Neural cell (in vitro differentiated cells): Measurements from ENCODE around the gene FAP. TPM values are rescaled to one million over a fixed set of nuclear protein-coding genes. Genes with fewer than 3 reads are reported as not detected.

ENCODE experiments used
- H2AFZ ChIP-seq: fragments of 200-600, 300-800 bp; sonication (generic), shearing (Covaris generic); 2 replicates; pipeline ENCODE4 v1.6.0; 2014; ENCODE audit warnings: low read depth, mild to moderate bottlenecking, antibody characterized with exemption, low read length, moderate library complexity
- H3F3A ChIP-seq: fragments of 200-600 bp; shearing (Covaris generic); 2 replicates; pipeline ENCODE4 v1.6.1; 2016; ENCODE audit warnings: mild to moderate bottlenecking, moderate library complexity, mixed read lengths, antibody characterized with exemption, low read length; ENCODE audit not compliant: insufficient read depth, poor library complexity, severe bottlenecking
- H3K27ac ChIP-seq: fragments of 200-600, 300-800 bp; sonication (generic), shearing (Covaris generic); 2 replicates; pipeline ENCODE4 v1.5.1; 2014; ENCODE audit warnings: mild to moderate bottlenecking, low read length, moderate library complexity
- H3K27me3 ChIP-seq: fragments of 300-800, 200-600 bp; sonication (generic), shearing (Covaris generic); 2 replicates; pipeline ENCODE4 v1.6.0; 2014; ENCODE audit warnings: mild to moderate bottlenecking, low read depth, low read length, moderate library complexity; ENCODE audit not compliant: insufficient read depth
- H3K36me3 ChIP-seq: fragments of 300-800, 200-600 bp; sonication (generic), shearing (Covaris generic); 2 replicates; pipeline ENCODE4 v1.5.1; 2014; ENCODE audit warnings: mild to moderate bottlenecking, antibody characterized with exemption, low read length, moderate library complexity; ENCODE audit not compliant: insufficient read depth
- H3K4me2 ChIP-seq: fragments of 300-800, 200-600 bp; sonication (generic), shearing (Covaris generic); 2 replicates; pipeline ENCODE4 v1.6.0; 2014; ENCODE audit warnings: mild to moderate bottlenecking, low read length
- H3K4me3 ChIP-seq: fragments of 300-800, 200-600 bp; sonication (generic), shearing (Covaris generic); 2 replicates; pipeline ENCODE4 v1.5.1; 2014; ENCODE audit warnings: mild to moderate bottlenecking, low read length, moderate library complexity
- H3K79me2 ChIP-seq: fragments of 200-600 bp; shearing (Covaris generic); replicated peaks from 2 replicates; pipeline ENCODE4 v1.6.0; 2014; ENCODE audit warnings: mild to moderate bottlenecking, low read length, moderate library complexity; ENCODE audit not compliant: insufficient read depth
- H3K9ac ChIP-seq: fragments of 300-800, 200-600 bp; sonication (generic), shearing (Covaris generic); 2 replicates; pipeline ENCODE4 v1.6.1; 2016; ENCODE audit warnings: mild to moderate bottlenecking, low read length, mixed read lengths
- H3K9me2 ChIP-seq: fragments of 200-600 bp; shearing (Covaris generic); 2 replicates; pipeline ENCODE4 v1.6.1; 2016; ENCODE audit warnings: mild to moderate bottlenecking, low read length, mixed read lengths; ENCODE audit not compliant: insufficient read depth
- H3K9me3 ChIP-seq: fragments of 200-600, 300-800 bp; sonication (generic), shearing (Covaris generic); 2 replicates; pipeline ENCODE4 v1.6.1; 2016; ENCODE audit warnings: mild to moderate bottlenecking, mixed run types, low read length, moderate library complexity, mixed read lengths
- H4K20me1 ChIP-seq: fragments of 200-600 bp; shearing (Covaris generic); 2 replicates; pipeline ENCODE4 v1.6.1; 2016; ENCODE audit warnings: mild to moderate bottlenecking, mixed run types; ENCODE audit not compliant: insufficient read depth
- CTCF ChIP-seq: fragments of 450-650 bp; IDR thresholded peaks from 2 replicates; pipeline ENCODE4 v1.5.1; 2014; ENCODE audit warnings: antibody characterized with exemption, mild to moderate bottlenecking, moderate library complexity; ENCODE audit not compliant: poor library complexity, severe bottlenecking
- EP300 ChIP-seq: fragments of 450-650 bp; conservative IDR thresholded peaks from 2 replicates; pipeline ENCODE4 v1.6.1; 2014; ENCODE audit warnings: antibody characterized with exemption, mild to moderate bottlenecking, moderate library complexity; ENCODE audit not compliant: poor library complexity, severe bottlenecking
- EZH2 ChIP-seq: fragments of 200-600, 300-800 bp; shearing (Covaris generic), sonication (generic); IDR thresholded peaks from 2 replicates; pipeline ENCODE4 v1.6.1; 2014; ENCODE audit warnings: antibody characterized with exemption, low read length, borderline replicate concordance, mild to moderate bottlenecking; ENCODE audit not compliant: insufficient read depth, poor library complexity, severe bottlenecking
- MXI1 ChIP-seq: fragments of 450-650 bp; conservative IDR thresholded peaks from 2 replicates; pipeline ENCODE4 v1.6.1; 2014; ENCODE audit warnings: antibody characterized with exemption, mild to moderate bottlenecking; ENCODE audit not compliant: poor library complexity, severe bottlenecking
- POLR2AphosphoS5 ChIP-seq: IDR thresholded peaks from 2 replicates; pipeline ENCODE4 v1.6.1; 2012
- RAD21 ChIP-seq: fragments of 450-650 bp; conservative IDR thresholded peaks from 2 replicates; pipeline ENCODE4 v1.6.1; 2014; ENCODE audit warnings: antibody characterized with exemption, mild to moderate bottlenecking, moderate library complexity
- REST ChIP-seq: IDR thresholded peaks from 2 replicates; pipeline ENCODE4 v1.6.1; 2012; ENCODE audit warnings: borderline replicate concordance
- SMC3 ChIP-seq: fragments of 450-650 bp; conservative IDR thresholded peaks from 2 replicates; pipeline ENCODE4 v1.6.1; 2014; ENCODE audit warnings: antibody characterized with exemption, mild to moderate bottlenecking, moderate library complexity; ENCODE audit not compliant: poor library complexity
- TAF1 ChIP-seq: IDR thresholded peaks from 2 replicates; pipeline ENCODE4 v1.6.1; 2012; ENCODE audit warnings: low read depth
- polyA plus RNA-seq: library from polyadenylated mRNA; depleted of rRNA; stranded (reverse); fragments of >200 nt; gene quantifications from 2 replicates; pipeline ENCODE4 v1.2.3, GENCODE V29; 2014

FAP gene
- polyA plus RNA-seq, 1 donor from 2014 or later: 0.16 TPM

GRCh38 chr2:162200636-162201035 lies 42.6 kb downstream of the FAP start (continued):
- TF ChIP-seq CTCF: no peak

GRCh38 chr2:162199913-162200312 lies 43.3 kb downstream of the FAP start:
- no peak for TF ChIP-seq EP300
- TF ChIP-seq RAD21: no peak
- TF ChIP-seq POLR2AphosphoS5: no peak
- TF ChIP-seq REST: no peak
- TF ChIP-seq SMC3: no peak
- no peak for TF ChIP-seq EZH2
- no peak for TF ChIP-seq CTCF
- TF ChIP-seq TAF1: no peak
- H3K9me3 ChIP-seq: no peaks in the 10 kb centered on the region
- H3K4me3 ChIP-seq: no peak overlapping the region
- H3K9ac ChIP-seq: no peak overlapping the region
- H2AFZ ChIP-seq: no peak overlapping the region
- no peaks in the 10 kb centered on the region for H3K36me3 ChIP-seq
- H3K27me3 ChIP-seq: no peaks in the 10 kb centered on the region
- H3K4me2 ChIP-seq: no peak overlapping the region
- H3K79me2 ChIP-seq: no peaks in the 10 kb centered on the region
- no peaks in the 10 kb centered on the region for H3F3A ChIP-seq
- H3K9me2 ChIP-seq: no peaks in the 10 kb centered on the region
- no peak overlapping the region for H3K27ac ChIP-seq
- H4K20me1 ChIP-seq: no peaks in the 10 kb centered on the region

DNA sequence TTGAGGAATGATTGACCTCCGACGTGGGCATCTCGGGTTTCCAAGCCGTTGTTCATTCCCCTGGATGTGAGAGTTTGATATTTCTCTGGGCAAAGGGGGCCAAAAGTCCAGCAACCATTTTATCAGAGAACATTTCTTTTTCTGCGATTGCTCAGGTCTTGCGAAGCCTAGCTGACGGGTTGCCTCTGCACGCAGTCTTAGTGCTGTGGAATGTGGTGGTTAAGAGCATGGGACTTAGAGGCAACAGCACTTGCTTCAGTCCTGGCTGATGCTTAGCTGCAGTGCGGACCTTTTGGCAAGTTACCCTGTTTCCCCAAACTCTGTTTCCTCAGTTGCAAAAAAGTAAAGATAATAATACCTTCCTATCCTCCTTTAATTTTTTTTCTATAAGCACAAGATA lies 45.0 kb downstream of the FAP start:
- no peak overlapping the region for H3K27ac ChIP-seq

More for the DNA sequence above, 45.0 kb downstream of the FAP start:
- H2AFZ ChIP-seq: no peak overlapping the region
- no peak overlapping the region for H3K4me2 ChIP-seq
- H4K20me1 ChIP-seq: no peaks in the 10 kb centered on the region
- H3K9me2 ChIP-seq: no peaks in the 10 kb centered on the region
- H3K36me3 ChIP-seq: no peaks in the 10 kb centered on the region
- H3K9ac ChIP-seq: no peak overlapping the region
- H3F3A ChIP-seq: no peaks in the 10 kb centered on the region
- no peak overlapping the region for H3K4me3 ChIP-seq
- H3K27me3 ChIP-seq: no peaks in the 10 kb centered on the region
- H3K9me3 ChIP-seq: no peaks in the 10 kb centered on the region
- no peak for TF ChIP-seq MXI1
- TF ChIP-seq SMC3: no peak
- no peak for TF ChIP-seq RAD21
- TF ChIP-seq REST: no peak
- no peak for TF ChIP-seq CTCF
- no peak for TF ChIP-seq EP300
- TF ChIP-seq TAF1: no peak
- TF ChIP-seq POLR2AphosphoS5: no peak
- no peak for TF ChIP-seq EZH2
- no peaks in the 10 kb centered on the region for H3K79me2 ChIP-seq
